Activated T-cell treated with anti-CD3 and anti-CD28 coated beads, Interleukin-2, amount 50 U/mL, for 24 hours (primary cell): ENCODE measurements around the gene BICC1.

Experiments used
- DNase-seq: peaks from one replicate; pipeline ENCODE4 v3.0.0-alpha.2; 2020
- H3K27ac Mint-ChIP-seq: 2 replicates; pipeline ENCODE4 v1.8.0; 2020; ENCODE audit warnings: mild to moderate bottlenecking, mixed read lengths
- H3K27me3 Mint-ChIP-seq: 2 replicates; pipeline ENCODE4 v1.8.0; 2020; ENCODE audit warnings: mixed read lengths
- H3K36me3 Mint-ChIP-seq: 2 replicates; pipeline ENCODE4 v1.8.0; 2020; ENCODE audit warnings: low read depth, mixed read lengths
- H3K4me1 Mint-ChIP-seq: 2 replicates; pipeline ENCODE4 v1.8.0; 2020; ENCODE audit warnings: low read depth, mixed read lengths
- H3K4me3 Mint-ChIP-seq: 2 replicates; pipeline ENCODE4 v1.8.0; 2020; ENCODE audit warnings: mild to moderate bottlenecking, moderate library complexity, mixed read lengths
- H3K9me3 Mint-ChIP-seq: 2 replicates; pipeline ENCODE4 v1.8.0; 2020; ENCODE audit warnings: mixed read lengths

BICC1 gene

GRCh38 chr10:58543141-58543540 is 30.5 kb downstream of the BICC1 start:
- Mint-ChIP-seq H3K27me3 (peaks cover 5% of the 10 kb centered on the region), H3K27ac (no peak overlapping the region), H3K4me1 (no peaks in the 10 kb centered on the region), H3K4me3 (no peak overlapping the region), H3K9me3 (no peaks in the 10 kb centered on the region), H3K36me3 (no peaks in the 10 kb centered on the region)
- no peak for DNase-seq

DNA sequence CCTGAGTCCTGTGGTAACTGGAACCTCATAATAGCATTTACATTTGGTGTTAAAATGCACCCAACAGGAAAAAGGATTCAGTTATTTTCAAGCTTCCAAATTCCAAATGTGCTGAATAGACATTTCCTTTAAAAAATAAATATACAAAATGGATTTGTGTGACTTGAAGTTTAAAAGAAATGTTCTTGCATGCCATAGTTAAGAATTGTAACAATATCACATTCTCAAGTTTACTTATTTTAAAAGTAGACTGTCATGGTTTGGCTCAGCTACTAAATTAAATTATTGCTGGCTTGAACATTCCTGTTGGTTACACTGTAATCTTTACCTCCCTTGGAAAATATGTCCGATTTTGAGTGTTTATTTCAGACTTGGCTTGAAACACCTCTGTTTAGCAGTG is 31.5 kb downstream of the BICC1 start:
- no peaks in the 10 kb centered on the region for H3K9me3 Mint-ChIP-seq
- no peaks in the 10 kb centered on the region for H3K4me1 Mint-ChIP-seq
- DNase-seq: no peak
- H3K27ac Mint-ChIP-seq: no peak overlapping the region
- H3K4me3 Mint-ChIP-seq: no peak overlapping the region
- H3K27me3 Mint-ChIP-seq: no peaks in the 10 kb centered on the region
- H3K36me3 Mint-ChIP-seq: no peaks in the 10 kb centered on the region

- Mint-ChIP-seq H3K36me3 (no peaks in the 10 kb centered on the region), H3K27me3 (no peaks in the 10 kb centered on the region), H3K9me3 (no peaks in the 10 kb centered on the region), H3K27ac (no peak overlapping the region), H3K4me3 (no peak overlapping the region), H3K4me1 (no peaks in the 10 kb centered on the region)
- no peak for DNase-seq
These were observed 32.8 kb downstream of the BICC1 start for GRCh38 chr10:58545427-58545826.

DNA sequence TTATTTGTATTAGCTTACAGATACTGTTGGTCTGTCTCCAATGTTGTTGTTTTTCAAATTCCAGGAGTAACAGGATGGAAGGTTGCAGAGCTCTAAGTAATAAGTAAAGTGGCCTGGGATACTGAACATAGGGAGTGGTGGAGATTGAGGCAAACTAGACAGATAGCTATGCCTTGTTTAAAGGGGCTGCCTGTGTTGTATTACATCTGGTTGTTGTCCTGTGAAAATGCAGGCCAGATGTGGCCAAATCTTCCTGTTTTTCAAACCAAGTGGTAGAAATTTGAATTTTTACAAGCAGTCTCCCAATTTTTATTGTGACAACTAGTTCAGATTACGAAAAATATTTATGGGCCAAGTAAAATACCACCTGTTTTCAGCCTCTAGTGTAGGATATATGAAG is 33.5 kb downstream of the BICC1 start:
- Mint-ChIP-seq H3K36me3 (no peaks in the 10 kb centered on the region), H3K9me3 (no peaks in the 10 kb centered on the region), H3K27ac (no peak overlapping the region), H3K4me1 (no peaks in the 10 kb centered on the region), H3K27me3 (no peaks in the 10 kb centered on the region), H3K4me3 (no peak overlapping the region)
- no peak for DNase-seq

- H3K9me3 Mint-ChIP-seq: no peaks in the 10 kb centered on the region
- H3K4me1 Mint-ChIP-seq: no peaks in the 10 kb centered on the region
- DNase-seq: no peak
These were observed 34.2 kb downstream of the BICC1 start for GRCh38 chr10:58546722-58547445.

DNA sequence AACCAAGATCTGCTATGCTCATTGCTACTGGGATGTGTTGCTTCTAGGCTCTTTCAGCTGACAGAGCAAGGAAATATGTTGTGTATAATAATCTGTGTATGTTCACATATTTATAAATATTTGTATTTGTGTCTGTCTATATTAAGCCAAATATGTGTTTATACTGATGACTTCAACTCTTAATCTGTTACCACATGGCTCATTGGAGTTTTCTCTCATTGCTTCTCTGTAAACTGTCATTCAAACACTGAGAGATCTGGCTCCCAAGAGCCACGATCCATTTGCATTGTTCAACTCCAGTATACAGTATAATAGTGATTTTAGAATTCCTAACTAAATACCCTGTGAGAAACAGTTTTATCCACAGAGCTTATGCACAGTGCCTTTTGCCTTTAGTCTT is 35.3 kb downstream of the BICC1 start:
- Mint-ChIP-seq H3K4me3 (no peak overlapping the region), H3K36me3 (no peaks in the 10 kb centered on the region), H3K9me3 (no peaks in the 10 kb centered on the region), H3K27me3 (no peaks in the 10 kb centered on the region), H3K27ac (no peak overlapping the region), H3K4me1 (no peaks in the 10 kb centered on the region)
- DNase-seq: no peak

More at GRCh38 chr10:58546722-58547445, 34.2 kb downstream of the BICC1 start:
- H3K27me3 Mint-ChIP-seq: no peaks in the 10 kb centered on the region
- no peak overlapping the region for H3K4me3 Mint-ChIP-seq
- H3K27ac Mint-ChIP-seq: no peak overlapping the region
- H3K36me3 Mint-ChIP-seq: no peaks in the 10 kb centered on the region

DNA sequence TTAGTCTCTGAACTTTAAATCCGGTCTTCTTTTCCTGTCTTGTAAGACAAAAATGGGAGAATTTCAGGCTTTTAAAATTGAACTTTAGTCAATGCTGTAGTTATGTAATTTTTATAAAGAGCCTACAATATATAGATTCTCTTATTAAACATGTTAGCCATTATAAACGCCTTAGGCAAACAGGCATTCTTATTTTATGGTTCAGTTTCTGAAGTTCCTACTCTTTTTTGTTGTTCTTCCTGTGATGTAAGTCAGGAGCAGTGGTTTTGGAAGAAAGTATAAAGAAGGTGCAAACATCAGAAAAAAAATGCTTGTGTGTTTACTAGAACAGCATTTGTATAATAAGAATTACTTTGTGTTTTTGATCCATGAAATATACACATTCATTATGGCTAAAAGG is 41.6 kb downstream of the BICC1 start:
- peaks cover 15% of the 10 kb centered on the region for H3K9me3 Mint-ChIP-seq
- no peaks in the 10 kb centered on the region for H3K36me3 Mint-ChIP-seq
- H3K4me3 Mint-ChIP-seq: no peak overlapping the region
- H3K27me3 Mint-ChIP-seq: no peaks in the 10 kb centered on the region
- DNase-seq: no peak
- no peaks in the 10 kb centered on the region for H3K4me1 Mint-ChIP-seq
- no peak overlapping the region for H3K27ac Mint-ChIP-seq

- DNase-seq: no peak
- Mint-ChIP-seq H3K36me3 (no peaks in the 10 kb centered on the region), H3K9me3 (peaks cover 18% of the 10 kb centered on the region), H3K4me3 (no peak overlapping the region), H3K4me1 (no peaks in the 10 kb centered on the region), H3K27me3 (no peaks in the 10 kb centered on the region), H3K27ac (no peak overlapping the region)
These were observed 42.7 kb downstream of the BICC1 start for GRCh38 chr10:58555170-58555929.

- Mint-ChIP-seq H3K36me3 (no peaks in the 10 kb centered on the region), H3K27ac (no peak overlapping the region), H3K27me3 (no peaks in the 10 kb centered on the region), H3K9me3 (peaks cover 22% of the 10 kb centered on the region), H3K4me1 (no peaks in the 10 kb centered on the region), H3K4me3 (no peak overlapping the region)
- no peak for DNase-seq
These were observed 43.2 kb downstream of the BICC1 start for GRCh38 chr10:58555930-58556311.

DNA sequence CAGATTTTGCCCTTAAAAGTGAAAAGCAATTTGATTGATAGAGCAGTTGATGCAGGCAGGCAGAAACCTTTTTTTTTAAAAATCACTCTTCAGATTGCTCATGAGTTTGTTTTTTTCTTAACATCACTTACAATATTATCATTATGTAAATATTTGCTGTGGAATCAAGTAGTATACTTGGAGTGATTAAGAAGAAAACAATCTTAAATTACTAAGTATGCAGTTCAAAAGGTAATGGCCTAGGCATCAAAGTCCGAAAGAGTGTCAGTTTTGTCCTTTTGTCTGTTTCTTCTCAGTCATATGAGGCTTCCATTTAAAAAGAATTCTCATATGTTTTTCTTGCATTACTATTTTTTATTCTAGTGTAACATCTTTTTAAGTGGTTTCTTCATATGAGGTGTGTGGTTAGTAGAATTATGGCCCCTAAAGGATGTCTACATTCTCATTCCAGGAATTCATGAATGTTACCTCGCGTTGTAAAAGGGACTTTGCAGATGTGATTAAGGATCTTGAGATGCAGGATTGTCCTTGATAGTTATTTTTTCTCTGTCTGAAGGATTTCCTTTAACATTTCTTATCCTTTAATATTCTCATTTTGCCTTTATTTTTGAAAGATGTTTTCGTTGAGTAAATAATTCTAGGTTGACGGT is 44.0 kb downstream of the BICC1 start:
- no peaks in the 10 kb centered on the region for H3K4me1 Mint-ChIP-seq
- H3K36me3 Mint-ChIP-seq: no peaks in the 10 kb centered on the region
- peaks cover 27% of the 10 kb centered on the region for H3K9me3 Mint-ChIP-seq
- no peak overlapping the region for H3K27ac Mint-ChIP-seq
- H3K27me3 Mint-ChIP-seq: no peaks in the 10 kb centered on the region
- no peak overlapping the region for H3K4me3 Mint-ChIP-seq
- DNase-seq: no peak

GRCh38 chr10:58557714-58558113 is 45.0 kb downstream of the BICC1 start:
- Mint-ChIP-seq H3K27ac (no peak overlapping the region), H3K27me3 (no peaks in the 10 kb centered on the region), H3K36me3 (no peaks in the 10 kb centered on the region), H3K9me3 (peaks cover 37% of the 10 kb centered on the region), H3K4me3 (no peak overlapping the region), H3K4me1 (no peaks in the 10 kb centered on the region)
- DNase-seq: no peak

DNA sequence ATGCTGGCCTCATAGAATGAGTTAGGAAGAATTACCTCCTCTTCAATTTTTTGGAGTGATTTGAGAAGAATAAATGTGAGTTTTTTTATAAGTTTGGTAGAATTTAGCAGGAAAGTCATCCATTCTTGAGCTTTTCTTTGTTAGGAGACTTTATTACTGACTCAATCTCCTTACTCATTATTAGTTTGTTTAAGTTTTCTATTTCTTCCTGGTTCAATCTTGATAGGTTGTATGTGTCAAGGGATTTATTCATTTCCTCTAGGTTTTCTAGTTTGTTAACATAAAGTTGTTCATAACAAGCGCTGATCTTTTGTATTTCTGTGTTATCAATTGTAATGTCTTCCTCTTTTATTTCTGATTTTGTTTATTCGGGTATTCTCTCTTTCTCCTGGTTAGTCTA is 47.4 kb downstream of the BICC1 start:
- no peak for DNase-seq
- no peak overlapping the region for H3K4me3 Mint-ChIP-seq
- H3K27ac Mint-ChIP-seq: no peak overlapping the region
- no peaks in the 10 kb centered on the region for H3K27me3 Mint-ChIP-seq
- H3K9me3 Mint-ChIP-seq: peaks cover 40% of the 10 kb centered on the region
- H3K4me1 Mint-ChIP-seq: no peaks in the 10 kb centered on the region
- no peaks in the 10 kb centered on the region for H3K36me3 Mint-ChIP-seq

DNA sequence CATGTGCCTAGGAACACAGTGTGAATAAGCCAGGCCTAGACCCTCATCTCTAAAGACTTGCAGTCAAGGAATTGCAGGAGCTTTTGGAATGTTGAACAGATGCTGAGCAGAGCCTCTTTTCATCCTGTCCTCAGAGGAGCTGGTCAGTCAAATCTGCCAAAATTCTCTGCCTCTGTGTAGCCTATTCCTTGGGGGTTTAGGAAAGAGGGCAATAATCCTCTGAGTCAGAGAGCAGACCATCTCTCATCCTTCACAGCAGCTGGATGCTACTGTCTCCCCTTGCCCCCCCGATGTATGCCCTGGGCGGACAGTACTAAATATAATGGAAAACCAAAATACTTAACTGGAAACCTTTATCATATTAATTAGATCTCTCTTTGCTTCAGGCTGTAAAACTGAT is 52.6 kb downstream of the BICC1 start:
- Mint-ChIP-seq H3K27me3 (no peaks in the 10 kb centered on the region), H3K9me3 (peaks cover 25% of the 10 kb centered on the region)

GRCh38 chr10:58567652-58568051 is 55.0 kb downstream of the BICC1 start:
- H3K9me3 Mint-ChIP-seq: peaks cover 19% of the 10 kb centered on the region
- DNase-seq: no peak
- H3K27ac Mint-ChIP-seq: no peak overlapping the region
- H3K4me1 Mint-ChIP-seq: no peaks in the 10 kb centered on the region
- no peak overlapping the region for H3K4me3 Mint-ChIP-seq
- no peaks in the 10 kb centered on the region for H3K27me3 Mint-ChIP-seq
- no peaks in the 10 kb centered on the region for H3K36me3 Mint-ChIP-seq

More for the DNA sequence above, 52.6 kb downstream of the BICC1 start:
- no peak for DNase-seq
- Mint-ChIP-seq H3K27ac (no peak overlapping the region), H3K4me1 (no peaks in the 10 kb centered on the region), H3K4me3 (no peak overlapping the region), H3K36me3 (no peaks in the 10 kb centered on the region)

- H3K4me3 Mint-ChIP-seq: no peak overlapping the region
- H3K36me3 Mint-ChIP-seq: no peaks in the 10 kb centered on the region
- H3K27me3 Mint-ChIP-seq: no peaks in the 10 kb centered on the region
- no peak for DNase-seq
- H3K9me3 Mint-ChIP-seq: peaks cover 15% of the 10 kb centered on the region
- H3K27ac Mint-ChIP-seq: no peak overlapping the region
- no peaks in the 10 kb centered on the region for H3K4me1 Mint-ChIP-seq
These were observed 55.8 kb downstream of the BICC1 start for GRCh38 chr10:58568428-58568935.
